HG03159 (cell line): Measurements from ENCODE around the gene SPINK5.
A peak's percentile ranks its signal among the peaks of the same experiment; 100 is the strongest.

Experiments used
- ATAC-seq: cut with Tn5 transposase; IDR thresholded peaks from one replicate; pipeline ENCODE4 v1.9.1; 2021; ENCODE audit warnings: mild to moderate bottlenecking, moderate library complexity; ENCODE audit not compliant: unreplicated experiment

The SPINK5 gene

DNA sequence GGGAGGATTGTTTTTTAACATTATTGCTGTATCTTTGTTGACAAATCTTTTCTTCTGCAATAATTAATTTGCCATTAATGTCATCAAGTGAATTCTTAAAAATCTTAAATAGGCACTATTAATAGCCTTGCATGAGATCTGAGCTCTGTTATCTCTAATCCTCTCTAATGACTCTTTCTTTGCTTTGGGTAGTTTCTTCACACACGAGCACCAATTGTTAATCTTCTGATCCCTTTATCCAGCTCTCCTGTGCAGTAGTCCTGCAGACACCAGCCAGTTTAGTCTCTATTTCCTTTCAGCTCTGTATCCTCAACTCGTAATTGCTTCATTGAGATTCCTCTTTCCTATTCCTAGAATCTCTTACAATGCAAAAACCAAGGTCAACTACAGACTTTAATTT lies 112.7 kb downstream of the SPINK5 start:
- no peak for ATAC-seq

DNA sequence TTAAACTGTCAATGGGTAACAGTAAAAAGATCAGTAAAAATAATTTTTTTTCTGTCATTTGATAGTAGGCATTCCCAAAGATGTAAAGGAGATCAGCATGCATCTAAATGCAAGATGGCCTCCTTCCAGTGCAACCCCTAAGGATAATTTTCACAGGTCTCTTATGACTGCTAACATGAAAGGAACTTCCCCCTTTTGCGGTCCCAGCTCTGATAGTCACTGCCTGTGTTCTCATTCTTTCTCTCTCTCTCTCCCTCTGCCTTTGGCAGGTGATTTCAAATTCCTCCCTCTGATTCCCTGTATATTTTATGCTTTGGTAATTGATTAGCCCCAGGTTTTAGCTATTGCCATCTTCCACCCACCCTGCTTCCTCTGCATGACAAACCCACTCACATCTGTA lies 113.4 kb downstream of the SPINK5 start:
- ATAC-seq = no peak

DNA sequence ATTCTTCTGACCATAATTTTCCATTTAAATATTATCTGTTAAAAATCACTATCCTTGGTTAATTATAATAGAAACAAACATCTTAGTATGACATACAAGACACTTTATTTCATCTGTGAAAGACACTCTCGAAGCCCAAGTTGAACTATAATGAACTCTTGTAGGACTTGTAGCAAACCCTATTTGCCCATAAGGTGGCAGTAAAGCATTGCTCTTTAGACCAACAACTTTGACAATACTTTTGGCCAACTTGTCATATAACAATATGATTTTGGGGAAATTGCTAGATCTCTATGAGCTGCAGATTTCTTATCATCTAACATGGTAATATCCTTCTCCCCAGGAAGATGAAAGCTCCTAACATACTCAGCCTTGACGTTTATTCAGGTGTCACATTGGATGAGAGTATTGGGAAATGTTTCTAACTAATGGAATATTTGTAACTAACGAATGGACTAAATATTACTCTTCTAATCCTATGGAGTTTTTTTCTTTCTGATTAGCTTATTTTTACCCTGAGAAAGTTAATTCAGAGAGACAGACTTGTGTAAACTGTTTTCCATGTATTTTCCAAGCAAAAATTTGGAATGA lies 115.5 kb downstream of the SPINK5 start:
- ATAC-seq = peak; percentile 83

DNA sequence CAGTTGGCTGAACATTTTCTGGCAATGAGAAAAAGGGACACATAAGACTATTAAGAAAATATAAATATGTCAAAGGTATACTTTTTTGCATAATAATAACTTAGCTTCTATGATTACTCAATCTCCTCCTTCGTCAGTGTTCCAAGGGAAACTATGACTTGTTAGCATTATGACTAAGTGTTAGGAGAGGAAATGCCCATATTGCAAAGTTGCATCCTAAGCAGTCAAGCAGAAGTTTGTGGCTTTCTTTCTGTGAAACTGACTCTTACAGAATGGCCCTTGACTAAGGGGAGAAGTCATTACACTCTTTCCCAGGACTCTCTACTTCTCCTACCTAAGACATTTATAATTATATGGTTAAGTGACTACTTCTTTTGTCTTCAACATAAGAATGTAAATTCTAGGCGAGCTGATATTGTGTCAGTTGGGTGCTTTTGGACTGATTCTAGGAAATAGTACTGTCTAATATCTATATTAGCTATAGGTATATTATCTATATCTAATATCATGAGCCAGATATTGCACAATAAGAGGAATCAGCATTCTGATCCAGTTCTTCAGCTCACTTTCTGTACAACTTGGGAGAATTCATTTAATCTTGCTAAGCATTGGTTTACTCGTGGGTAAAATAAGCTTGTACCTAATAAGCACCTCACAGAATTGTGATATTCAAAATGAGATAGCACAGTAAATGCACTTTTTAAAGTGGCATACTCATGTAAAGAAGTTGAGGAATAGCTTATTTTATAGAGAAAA lies 122.6 kb downstream of the SPINK5 start:
- ATAC-seq = peak; percentile 68
